Gastroesophageal sphincter (tissue), 3 donors: ENCODE measurements around the gene ABHD10.

ENCODE experiments used
- EP300 ChIP-seq: sonication (generic); formaldehyde crosslinking; IDR thresholded peaks from one replicate; pipeline ENCODE4 v1.6.1; 2017; ENCODE audit warnings: antibody characterized with exemption, mild to moderate bottlenecking
- POLR2A ChIP-seq, 2 donors: fragments of 450-650 bp; IDR thresholded peaks; one replicate each; pipeline ENCODE4 v1.6.1; 2017; ENCODE audit warnings: antibody characterized with exemption in 2 of 2, mild to moderate bottlenecking in 2 of 2, moderate library complexity in 1 of 2
- TF ChIP-seq, protein P1 (sequence below), 4 experiments: fragments of 200-600 bp in 2 of 4; fragments of 450-650 bp in 2 of 4; sonication (generic) in 1 of 4; IDR thresholded peaks; one replicate each; pipeline ENCODE4 v1.5.1; 2017 to 2019; ENCODE audit warnings: antibody characterized with exemption in 4 of 4, mild to moderate bottlenecking in 2 of 4, moderate library complexity in 2 of 4

DNA sequence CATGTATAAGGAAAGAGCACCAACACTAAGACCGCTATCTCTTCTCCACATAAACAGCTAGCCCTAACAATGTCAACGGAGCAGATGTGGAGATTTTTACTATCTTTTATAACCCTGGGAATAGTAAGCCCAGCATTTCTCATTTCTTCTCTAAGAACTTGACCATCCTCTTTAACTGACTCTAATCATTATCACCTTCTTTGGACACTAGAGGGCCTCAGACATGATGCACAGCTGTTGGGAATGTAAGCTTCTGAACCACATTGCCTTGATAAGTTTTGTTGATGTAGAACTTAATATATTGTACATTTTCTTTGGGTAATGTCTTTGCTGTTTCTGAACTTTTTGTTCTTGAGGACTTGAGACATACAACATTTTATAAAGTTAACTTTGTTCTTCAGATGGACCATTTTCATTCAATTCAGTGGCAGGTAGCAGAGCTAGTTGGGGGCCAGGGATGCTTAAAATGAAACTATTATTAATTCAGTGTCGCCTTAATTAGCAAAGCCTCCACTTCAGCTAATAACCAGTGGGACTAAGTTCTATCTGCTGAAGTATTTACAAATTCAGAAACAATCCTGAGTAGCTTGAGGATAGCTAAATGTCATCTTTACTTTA lies 10.3 kb downstream of the ABHD10 start:
- TF ChIP-seq, protein P1, sequence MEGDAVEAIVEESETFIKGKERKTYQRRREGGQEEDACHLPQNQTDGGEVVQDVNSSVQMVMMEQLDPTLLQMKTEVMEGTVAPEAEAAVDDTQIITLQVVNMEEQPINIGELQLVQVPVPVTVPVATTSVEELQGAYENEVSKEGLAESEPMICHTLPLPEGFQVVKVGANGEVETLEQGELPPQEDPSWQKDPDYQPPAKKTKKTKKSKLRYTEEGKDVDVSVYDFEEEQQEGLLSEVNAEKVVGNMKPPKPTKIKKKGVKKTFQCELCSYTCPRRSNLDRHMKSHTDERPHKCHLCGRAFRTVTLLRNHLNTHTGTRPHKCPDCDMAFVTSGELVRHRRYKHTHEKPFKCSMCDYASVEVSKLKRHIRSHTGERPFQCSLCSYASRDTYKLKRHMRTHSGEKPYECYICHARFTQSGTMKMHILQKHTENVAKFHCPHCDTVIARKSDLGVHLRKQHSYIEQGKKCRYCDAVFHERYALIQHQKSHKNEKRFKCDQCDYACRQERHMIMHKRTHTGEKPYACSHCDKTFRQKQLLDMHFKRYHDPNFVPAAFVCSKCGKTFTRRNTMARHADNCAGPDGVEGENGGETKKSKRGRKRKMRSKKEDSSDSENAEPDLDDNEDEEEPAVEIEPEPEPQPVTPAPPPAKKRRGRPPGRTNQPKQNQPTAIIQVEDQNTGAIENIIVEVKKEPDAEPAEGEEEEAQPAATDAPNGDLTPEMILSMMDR (IDR thresholded peaks at IDR 0.05), result peak; percentile 47 to 62 (median 56)
- TF ChIP-seq POLR2A (IDR thresholded peaks at IDR 0.05), result no peak
- no peak for TF ChIP-seq EP300
